NB4 (cell line): ENCODE results near the gene ZNRF3.

Source experiments
- POLR2A ChIP-seq: IDR thresholded peaks from 2 replicates; pipeline ENCODE4 v1.6.1; 2011; ENCODE audit warnings: mild to moderate bottlenecking; ENCODE audit not compliant: insufficient read length; ENCODE audit errors: extremely low read depth
- TF ChIP-seq, protein P1 (sequence below): IDR thresholded peaks from one replicate; pipeline ENCODE4 v1.5.1; 2012; ENCODE audit warnings: low read depth, low read length
- TF ChIP-seq, protein P2 (sequence below): IDR thresholded peaks from 2 replicates; pipeline ENCODE4 v1.6.1; 2011; ENCODE audit warnings: low read depth, low read length

DNA sequence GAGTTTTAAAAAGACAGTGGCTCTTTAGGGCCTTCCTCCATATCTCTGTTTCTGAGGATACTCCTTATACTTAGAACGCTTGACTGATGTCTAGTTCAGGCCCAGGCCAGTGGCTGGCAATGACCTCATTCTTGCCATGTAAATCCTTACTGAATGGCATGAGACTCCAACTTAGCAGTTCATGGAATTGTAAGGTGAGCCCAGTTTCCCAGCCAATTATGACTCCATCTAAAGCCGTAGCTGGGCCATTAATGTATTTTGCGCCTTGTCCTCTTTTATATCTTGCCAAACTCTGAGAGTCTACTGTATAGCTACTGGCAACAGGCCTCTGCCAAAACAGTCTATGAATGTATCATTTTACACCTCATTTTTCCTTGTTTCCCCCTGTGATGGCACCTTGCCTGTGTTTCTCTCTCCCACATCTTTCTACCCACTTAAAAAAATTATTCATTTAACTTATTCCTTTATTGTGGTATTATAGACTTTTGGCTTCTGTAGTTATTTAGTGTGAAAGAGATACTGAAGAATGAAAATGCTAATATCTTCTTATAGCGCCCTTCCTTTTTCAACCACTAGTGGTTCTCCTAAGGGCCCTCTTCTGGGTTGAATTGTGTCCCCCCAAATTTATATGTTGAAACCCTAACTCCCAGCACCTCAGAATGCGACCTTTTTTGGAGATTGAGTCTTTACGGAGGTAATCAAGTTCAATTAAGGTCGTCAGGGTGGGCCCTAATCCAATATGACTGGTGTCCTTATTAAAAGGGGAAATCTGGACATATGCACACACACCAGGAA, 67.4 kb downstream of the ZNRF3 start:
- TF ChIP-seq, protein P1, sequence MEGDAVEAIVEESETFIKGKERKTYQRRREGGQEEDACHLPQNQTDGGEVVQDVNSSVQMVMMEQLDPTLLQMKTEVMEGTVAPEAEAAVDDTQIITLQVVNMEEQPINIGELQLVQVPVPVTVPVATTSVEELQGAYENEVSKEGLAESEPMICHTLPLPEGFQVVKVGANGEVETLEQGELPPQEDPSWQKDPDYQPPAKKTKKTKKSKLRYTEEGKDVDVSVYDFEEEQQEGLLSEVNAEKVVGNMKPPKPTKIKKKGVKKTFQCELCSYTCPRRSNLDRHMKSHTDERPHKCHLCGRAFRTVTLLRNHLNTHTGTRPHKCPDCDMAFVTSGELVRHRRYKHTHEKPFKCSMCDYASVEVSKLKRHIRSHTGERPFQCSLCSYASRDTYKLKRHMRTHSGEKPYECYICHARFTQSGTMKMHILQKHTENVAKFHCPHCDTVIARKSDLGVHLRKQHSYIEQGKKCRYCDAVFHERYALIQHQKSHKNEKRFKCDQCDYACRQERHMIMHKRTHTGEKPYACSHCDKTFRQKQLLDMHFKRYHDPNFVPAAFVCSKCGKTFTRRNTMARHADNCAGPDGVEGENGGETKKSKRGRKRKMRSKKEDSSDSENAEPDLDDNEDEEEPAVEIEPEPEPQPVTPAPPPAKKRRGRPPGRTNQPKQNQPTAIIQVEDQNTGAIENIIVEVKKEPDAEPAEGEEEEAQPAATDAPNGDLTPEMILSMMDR, result no peak
- TF ChIP-seq, protein P2, sequence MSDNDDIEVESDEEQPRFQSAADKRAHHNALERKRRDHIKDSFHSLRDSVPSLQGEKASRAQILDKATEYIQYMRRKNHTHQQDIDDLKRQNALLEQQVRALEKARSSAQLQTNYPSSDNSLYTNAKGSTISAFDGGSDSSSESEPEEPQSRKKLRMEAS, result no peak
- TF ChIP-seq POLR2A, result no peak
